ENCODE data around the gene PGA4. TPM values are rescaled to one million over a fixed set of nuclear protein-coding genes. Genes with fewer than 3 reads are reported as not detected.

PGA4 gene
- total and polyA plus RNA-seq, 2 donors (not counting 3 experiments of a cell fraction or from before 2014, with no cell fraction given), result 0.15 TPM; not detected in 1

- no peak overlapping the region for H3K4me2 ChIP-seq (ENCODE audit: insufficient read depth, low read length)
- no peaks in the 10 kb centered on the region for H3K9me3 ChIP-seq (replicated peaks; ENCODE audit: control insufficient read depth, insufficient read depth, low read length)
- intact Hi-C loops (cut with micrococcal nuclease), result loop anchor here (2.0 kb wide), 1 partner anchor 225 kb away; the partner anchor contains the start of gene CD6
- no peaks in the 10 kb centered on the region for H4K20me1 ChIP-seq (replicated peaks; ENCODE audit: control insufficient read depth, extremely low read depth, insufficient read depth, low read length)
- no peaks in the 10 kb centered on the region for H3K79me2 ChIP-seq (ENCODE audit: control insufficient read depth, insufficient read depth, low read length)
- dilution Hi-C loops (cut with MboI; ENCODE audit: extremely low pct_ligation_motif_present, low sequenced_read_pairs), result no loop called here
- no peak overlapping the region for H2AFZ ChIP-seq (ENCODE audit: low read depth, low read length)
- no peak overlapping the region for H3K27ac ChIP-seq (ENCODE audit: insufficient read depth, low read depth, low read length)
- DNase-seq (ENCODE audit: low read depth, low spot score) (no peak), FAIRE-seq (no peak)
- no peak overlapping the region for H3K4me3 ChIP-seq (replicated peaks in 1 of 3; ENCODE audit: insufficient read depth in 1 of 3, low read depth in 1 of 3, low read length in 3 of 3)
- H3K36me3 ChIP-seq (ENCODE audit: control insufficient read depth in 2 of 2, extremely low read depth in 1 of 2, insufficient read depth in 2 of 2, low read length in 2 of 2), result no peaks in the 10 kb centered on the region
- ChIA-PET POLR2A (no interaction called here), CTCF (no interaction called here)
- no peaks in the 10 kb centered on the region for H3K4me1 ChIP-seq (ENCODE audit: control insufficient read depth, extremely low read depth, insufficient read depth, low read length)
- no peaks in the 10 kb centered on the region for H3K27me3 ChIP-seq (ENCODE audit: control insufficient read depth in 2 of 2, insufficient read depth in 2 of 2, low read length in 2 of 2)
- H3K9me1 ChIP-seq (replicated peaks; ENCODE audit: control insufficient read depth, extremely low read depth, insufficient read depth, low read length), result no peaks in the 10 kb centered on the region
- H3K9ac ChIP-seq (replicated peaks; ENCODE audit: extremely low read depth, insufficient read depth, low read length), result no peak overlapping the region
- BruUV-seq (replicated peaks), result no TSS peak
- TF ChIP-seq POLR2A (IDR thresholded peaks at IDR 0.05; ENCODE audit: low read depth, low read length) (no peak), EZH2 (IDR thresholded peaks at IDR 0.05; ENCODE audit: borderline replicate concordance, low read depth, low read length, severe bottlenecking) (no peak)
Measured at GRCh38 chr11:61195719-61196118, 26.4 kb upstream of the PGA4 start.

GRCh38 chr11:61198361-61198760, 23.8 kb upstream of the PGA4 start:
- no peaks in the 10 kb centered on the region for H3K9me3 ChIP-seq (replicated peaks; ENCODE audit: control insufficient read depth, insufficient read depth, low read length)
- no peak for TF ChIP-seq POLR2AphosphoS5 (IDR thresholded peaks at IDR 0.05; ENCODE audit: insufficient read depth, low read depth, low read length)
- TF ChIP-seq POLR2A (IDR thresholded peaks at IDR 0.05; ENCODE audit: low read depth, low read length), result no peak
- TF ChIP-seq EZH2 (IDR thresholded peaks at IDR 0.05; ENCODE audit: borderline replicate concordance, low read depth, low read length, severe bottlenecking), result no peak
- TF ChIP-seq FOS (IDR thresholded peaks at IDR 0.05; ENCODE audit: borderline replicate concordance, insufficient read depth, low read length), result no peak
- no peak for TF ChIP-seq JUN (IDR thresholded peaks at IDR 0.05; ENCODE audit: borderline replicate concordance, insufficient read depth, insufficient read length, low read depth)
- H3K27ac ChIP-seq (ENCODE audit: insufficient read depth, low read depth, low read length), result no peak overlapping the region
- H3K4me3 ChIP-seq (replicated peaks in 1 of 3; ENCODE audit: insufficient read depth in 1 of 3, low read depth in 1 of 3, low read length in 3 of 3), result no peak overlapping the region
- H3K27me3 ChIP-seq (ENCODE audit: control insufficient read depth in 2 of 2, insufficient read depth in 2 of 2, low read length in 2 of 2), result no peaks in the 10 kb centered on the region
- no peaks in the 10 kb centered on the region for H4K20me1 ChIP-seq (replicated peaks; ENCODE audit: control insufficient read depth, extremely low read depth, insufficient read depth, low read length)
- CTCF ChIA-PET, result no interaction called here
- H3K9me1 ChIP-seq (replicated peaks; ENCODE audit: control insufficient read depth, extremely low read depth, insufficient read depth, low read length), result no peaks in the 10 kb centered on the region
- H2AFZ ChIP-seq (ENCODE audit: low read depth, low read length), result no peak overlapping the region
- BruUV-seq (replicated peaks), result no TSS peak
- no peaks in the 10 kb centered on the region for H3K4me1 ChIP-seq (ENCODE audit: control insufficient read depth, extremely low read depth, insufficient read depth, low read length)
- dilution Hi-C loops (cut with MboI; ENCODE audit: extremely low pct_ligation_motif_present, low sequenced_read_pairs), result no loop called here
- H3K9ac ChIP-seq (replicated peaks; ENCODE audit: extremely low read depth, insufficient read depth, low read length), result no peak overlapping the region
- no peak for FAIRE-seq
- intact Hi-C loops (cut with micrococcal nuclease), result no loop called here
- no peak for DNase-seq (ENCODE audit: low read depth, low spot score)
- POLR2A ChIA-PET, result no interaction called here
- H3K79me2 ChIP-seq (ENCODE audit: control insufficient read depth, insufficient read depth, low read length), result no peaks in the 10 kb centered on the region
- H3K4me2 ChIP-seq (ENCODE audit: insufficient read depth, low read length), result no peak overlapping the region
- no peaks in the 10 kb centered on the region for H3K36me3 ChIP-seq (ENCODE audit: control insufficient read depth in 2 of 2, extremely low read depth in 1 of 2, insufficient read depth in 2 of 2, low read length in 2 of 2)

All from endothelial cell of umbilical vein (primary cell).